ENCODE results near the gene PDXP. TPM values are rescaled to one million over a fixed set of nuclear protein-coding genes. Genes with fewer than 3 reads are reported as not detected.

The PDXP gene
- total and polyA plus RNA-seq, 2 of the 13 experiments (the other 11 are each of a cell fraction or from before 2014, with no cell fraction given) = 58.2 to 70.6 TPM

DNA sequence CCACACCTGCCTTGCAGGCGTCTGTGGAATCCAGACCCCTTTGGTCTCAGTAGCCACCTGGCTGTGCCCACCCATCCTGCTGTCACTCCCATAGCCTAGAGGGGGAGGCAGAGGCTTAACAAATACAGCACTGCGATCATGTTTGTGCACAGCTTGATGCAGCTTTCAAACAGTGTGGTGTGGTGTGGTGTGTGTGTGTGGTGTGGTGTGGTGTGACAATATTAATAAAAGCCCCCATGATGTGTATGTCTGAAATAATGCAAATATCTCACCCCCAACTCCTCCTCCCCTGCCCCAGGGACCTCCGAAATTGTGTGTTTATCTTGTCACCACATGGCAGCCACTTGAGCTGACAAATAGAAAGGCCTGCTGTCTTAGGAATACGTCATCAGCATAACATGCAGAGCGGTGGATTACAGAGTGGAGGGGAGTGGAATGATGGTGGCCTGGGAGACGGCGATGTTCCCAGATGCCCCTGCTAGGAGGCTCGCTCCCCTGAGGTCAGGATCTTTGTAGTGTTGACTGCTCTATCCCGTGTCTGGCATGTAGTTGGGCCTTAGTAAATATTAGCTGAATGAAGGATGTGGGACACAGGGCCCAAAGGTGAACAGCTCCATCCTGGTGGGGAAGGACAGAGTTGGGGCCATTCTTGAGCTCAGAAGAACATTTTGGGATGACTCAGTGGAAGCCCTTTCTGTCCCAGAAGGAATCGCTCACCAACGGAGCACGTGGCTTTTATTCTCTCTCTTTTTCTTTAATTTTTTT, 2.8 kb downstream of the PDXP start (continued):
- TF ChIP-seq, protein P1, sequence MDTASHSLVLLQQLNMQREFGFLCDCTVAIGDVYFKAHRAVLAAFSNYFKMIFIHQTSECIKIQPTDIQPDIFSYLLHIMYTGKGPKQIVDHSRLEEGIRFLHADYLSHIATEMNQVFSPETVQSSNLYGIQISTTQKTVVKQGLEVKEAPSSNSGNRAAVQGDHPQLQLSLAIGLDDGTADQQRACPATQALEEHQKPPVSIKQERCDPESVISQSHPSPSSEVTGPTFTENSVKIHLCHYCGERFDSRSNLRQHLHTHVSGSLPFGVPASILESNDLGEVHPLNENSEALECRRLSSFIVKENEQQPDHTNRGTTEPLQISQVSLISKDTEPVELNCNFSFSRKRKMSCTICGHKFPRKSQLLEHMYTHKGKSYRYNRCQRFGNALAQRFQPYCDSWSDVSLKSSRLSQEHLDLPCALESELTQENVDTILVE (CRISPR knock-in tag; IDR thresholded peaks at IDR 0.05) = no peak
- TF ChIP-seq, protein P2, sequence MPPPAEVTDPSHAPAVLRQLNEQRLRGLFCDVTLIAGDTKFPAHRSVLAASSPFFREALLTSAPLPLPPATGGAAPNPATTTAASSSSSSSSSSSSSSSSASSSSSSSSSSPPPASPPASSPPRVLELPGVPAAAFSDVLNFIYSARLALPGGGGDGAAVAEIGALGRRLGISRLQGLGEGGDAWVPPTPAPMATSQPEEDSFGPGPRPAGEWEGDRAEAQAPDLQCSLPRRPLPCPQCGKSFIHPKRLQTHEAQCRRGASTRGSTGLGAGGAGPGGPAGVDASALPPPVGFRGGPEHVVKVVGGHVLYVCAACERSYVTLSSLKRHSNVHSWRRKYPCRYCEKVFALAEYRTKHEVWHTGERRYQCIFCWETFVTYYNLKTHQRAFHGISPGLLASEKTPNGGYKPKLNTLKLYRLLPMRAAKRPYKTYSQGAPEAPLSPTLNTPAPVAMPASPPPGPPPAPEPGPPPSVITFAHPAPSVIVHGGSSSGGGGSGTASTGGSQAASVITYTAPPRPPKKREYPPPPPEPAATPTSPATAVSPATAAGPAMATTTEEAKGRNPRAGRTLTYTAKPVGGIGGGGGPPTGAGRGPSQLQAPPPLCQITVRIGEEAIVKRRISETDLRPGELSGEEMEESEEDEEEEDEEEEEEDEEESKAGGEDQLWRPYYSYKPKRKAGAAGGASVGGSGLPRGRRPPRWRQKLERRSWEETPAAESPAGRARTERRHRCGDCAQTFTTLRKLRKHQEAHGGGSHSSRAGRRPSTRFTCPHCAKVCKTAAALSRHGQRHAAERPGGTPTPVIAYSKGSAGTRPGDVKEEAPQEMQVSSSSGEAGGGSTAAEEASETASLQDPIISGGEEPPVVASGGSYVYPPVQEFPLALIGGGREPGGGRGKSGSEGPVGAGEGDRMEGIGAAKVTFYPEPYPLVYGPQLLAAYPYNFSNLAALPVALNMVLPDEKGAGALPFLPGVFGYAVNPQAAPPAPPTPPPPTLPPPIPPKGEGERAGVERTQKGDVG (CRISPR knock-in tag; IDR thresholded peaks at IDR 0.05; ENCODE audit: borderline replicate concordance) = peak; percentile 66; the same call in 1 of the 2 replicates
- TF ChIP-seq GABPA (IDR thresholded peaks at IDR 0.05; ENCODE audit: low read depth, low read length) = no peak
- TF ChIP-seq GABPA (CRISPR knock-in tag; IDR thresholded peaks at IDR 0.05; ENCODE audit: low read depth) = no peak
- TF ChIP-seq, protein P3, sequence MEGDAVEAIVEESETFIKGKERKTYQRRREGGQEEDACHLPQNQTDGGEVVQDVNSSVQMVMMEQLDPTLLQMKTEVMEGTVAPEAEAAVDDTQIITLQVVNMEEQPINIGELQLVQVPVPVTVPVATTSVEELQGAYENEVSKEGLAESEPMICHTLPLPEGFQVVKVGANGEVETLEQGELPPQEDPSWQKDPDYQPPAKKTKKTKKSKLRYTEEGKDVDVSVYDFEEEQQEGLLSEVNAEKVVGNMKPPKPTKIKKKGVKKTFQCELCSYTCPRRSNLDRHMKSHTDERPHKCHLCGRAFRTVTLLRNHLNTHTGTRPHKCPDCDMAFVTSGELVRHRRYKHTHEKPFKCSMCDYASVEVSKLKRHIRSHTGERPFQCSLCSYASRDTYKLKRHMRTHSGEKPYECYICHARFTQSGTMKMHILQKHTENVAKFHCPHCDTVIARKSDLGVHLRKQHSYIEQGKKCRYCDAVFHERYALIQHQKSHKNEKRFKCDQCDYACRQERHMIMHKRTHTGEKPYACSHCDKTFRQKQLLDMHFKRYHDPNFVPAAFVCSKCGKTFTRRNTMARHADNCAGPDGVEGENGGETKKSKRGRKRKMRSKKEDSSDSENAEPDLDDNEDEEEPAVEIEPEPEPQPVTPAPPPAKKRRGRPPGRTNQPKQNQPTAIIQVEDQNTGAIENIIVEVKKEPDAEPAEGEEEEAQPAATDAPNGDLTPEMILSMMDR (CRISPR knock-in tag; IDR thresholded peaks at IDR 0.05) = peak; percentile 74
- peak; percentile 68; the same call in 1 of the 2 replicates for TF ChIP-seq CREM (IDR thresholded peaks at IDR 0.05)
- no peak for TF ChIP-seq CREM (CRISPR knock-in tag; IDR thresholded peaks at IDR 0.05)
- TF ChIP-seq SP1 (IDR thresholded peaks at IDR 0.05) = no peak
- TF ChIP-seq SP1 (CRISPR knock-in tag; IDR thresholded peaks at IDR 0.05) = no peak
- TF ChIP-seq TARDBP (CRISPR knock-in tag; IDR thresholded peaks at IDR 0.05) = 0 out of 2 replicates have a peak, but pooled peaks have one; percentile 57
- TF ChIP-seq, protein P4, sequence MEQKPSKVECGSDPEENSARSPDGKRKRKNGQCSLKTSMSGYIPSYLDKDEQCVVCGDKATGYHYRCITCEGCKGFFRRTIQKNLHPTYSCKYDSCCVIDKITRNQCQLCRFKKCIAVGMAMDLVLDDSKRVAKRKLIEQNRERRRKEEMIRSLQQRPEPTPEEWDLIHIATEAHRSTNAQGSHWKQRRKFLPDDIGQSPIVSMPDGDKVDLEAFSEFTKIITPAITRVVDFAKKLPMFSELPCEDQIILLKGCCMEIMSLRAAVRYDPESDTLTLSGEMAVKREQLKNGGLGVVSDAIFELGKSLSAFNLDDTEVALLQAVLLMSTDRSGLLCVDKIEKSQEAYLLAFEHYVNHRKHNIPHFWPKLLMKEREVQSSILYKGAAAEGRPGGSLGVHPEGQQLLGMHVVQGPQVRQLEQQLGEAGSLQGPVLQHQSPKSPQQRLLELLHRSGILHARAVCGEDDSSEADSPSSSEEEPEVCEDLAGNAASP (CRISPR knock-in tag; IDR thresholded peaks at IDR 0.05; ENCODE audit: borderline replicate concordance) = peak; percentile 83; the same call in 1 of the 2 replicates
- TF ChIP-seq ZNF556 (CRISPR knock-in tag; IDR thresholded peaks at IDR 0.05; ENCODE audit: borderline replicate concordance) = peak; percentile 51; the same call in 1 of the 2 replicates
- peak; percentile 30; the same call in 1 of the 2 replicates for TF ChIP-seq BCL6 (CRISPR knock-in tag; IDR thresholded peaks at IDR 0.05)
- TF ChIP-seq, protein P5, sequence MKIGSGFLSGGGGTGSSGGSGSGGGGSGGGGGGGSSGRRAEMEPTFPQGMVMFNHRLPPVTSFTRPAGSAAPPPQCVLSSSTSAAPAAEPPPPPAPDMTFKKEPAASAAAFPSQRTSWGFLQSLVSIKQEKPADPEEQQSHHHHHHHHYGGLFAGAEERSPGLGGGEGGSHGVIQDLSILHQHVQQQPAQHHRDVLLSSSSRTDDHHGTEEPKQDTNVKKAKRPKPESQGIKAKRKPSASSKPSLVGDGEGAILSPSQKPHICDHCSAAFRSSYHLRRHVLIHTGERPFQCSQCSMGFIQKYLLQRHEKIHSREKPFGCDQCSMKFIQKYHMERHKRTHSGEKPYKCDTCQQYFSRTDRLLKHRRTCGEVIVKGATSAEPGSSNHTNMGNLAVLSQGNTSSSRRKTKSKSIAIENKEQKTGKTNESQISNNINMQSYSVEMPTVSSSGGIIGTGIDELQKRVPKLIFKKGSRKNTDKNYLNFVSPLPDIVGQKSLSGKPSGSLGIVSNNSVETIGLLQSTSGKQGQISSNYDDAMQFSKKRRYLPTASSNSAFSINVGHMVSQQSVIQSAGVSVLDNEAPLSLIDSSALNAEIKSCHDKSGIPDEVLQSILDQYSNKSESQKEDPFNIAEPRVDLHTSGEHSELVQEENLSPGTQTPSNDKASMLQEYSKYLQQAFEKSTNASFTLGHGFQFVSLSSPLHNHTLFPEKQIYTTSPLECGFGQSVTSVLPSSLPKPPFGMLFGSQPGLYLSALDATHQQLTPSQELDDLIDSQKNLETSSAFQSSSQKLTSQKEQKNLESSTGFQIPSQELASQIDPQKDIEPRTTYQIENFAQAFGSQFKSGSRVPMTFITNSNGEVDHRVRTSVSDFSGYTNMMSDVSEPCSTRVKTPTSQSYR (CRISPR knock-in tag; IDR thresholded peaks at IDR 0.05; ENCODE audit: borderline replicate concordance) = peak; percentile 11; the same call in 1 of the 2 replicates
- TF ChIP-seq, protein P6, sequence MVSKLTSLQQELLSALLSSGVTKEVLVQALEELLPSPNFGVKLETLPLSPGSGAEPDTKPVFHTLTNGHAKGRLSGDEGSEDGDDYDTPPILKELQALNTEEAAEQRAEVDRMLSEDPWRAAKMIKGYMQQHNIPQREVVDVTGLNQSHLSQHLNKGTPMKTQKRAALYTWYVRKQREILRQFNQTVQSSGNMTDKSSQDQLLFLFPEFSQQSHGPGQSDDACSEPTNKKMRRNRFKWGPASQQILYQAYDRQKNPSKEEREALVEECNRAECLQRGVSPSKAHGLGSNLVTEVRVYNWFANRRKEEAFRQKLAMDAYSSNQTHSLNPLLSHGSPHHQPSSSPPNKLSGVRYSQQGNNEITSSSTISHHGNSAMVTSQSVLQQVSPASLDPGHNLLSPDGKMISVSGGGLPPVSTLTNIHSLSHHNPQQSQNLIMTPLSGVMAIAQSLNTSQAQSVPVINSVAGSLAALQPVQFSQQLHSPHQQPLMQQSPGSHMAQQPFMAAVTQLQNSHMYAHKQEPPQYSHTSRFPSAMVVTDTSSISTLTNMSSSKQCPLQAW (CRISPR knock-in tag; IDR thresholded peaks at IDR 0.05) = peak; percentile 59; the same call in 1 of the 2 replicates
- TF ChIP-seq ZNF451 (CRISPR knock-in tag; IDR thresholded peaks at IDR 0.05) = no peak
- TF ChIP-seq FOXK2 (IDR thresholded peaks at IDR 0.05) = 0 out of 2 replicates have a peak, but pooled peaks have one; percentile 11

Measured in HepG2 (cell line).